K562 (cell line): ENCODE data around the gene NASP. TPM values are rescaled to one million over a fixed set of nuclear protein-coding genes. Genes with fewer than 3 reads are reported as not detected.
A peak's percentile ranks its signal among the peaks of the same experiment; 100 is the strongest.

Experiments
- CBX5 ChIP-seq: IDR thresholded peaks from 2 replicates; pipeline ENCODE4 v1.6.1; 2014; ENCODE audit warnings: low read depth, borderline replicate concordance
- CHCHD3 ChIP-seq: fragments of 250-450 bp; sonication (Bioruptor Pico); IDR thresholded peaks from 2 replicates; pipeline ENCODE4 v2.1.2; 2022; ENCODE audit warnings: mild to moderate bottlenecking
- E2F8 ChIP-seq: fragments of 450-650 bp; IDR thresholded peaks from 2 replicates; pipeline ENCODE4 v1.7.1; 2018; ENCODE audit warnings: mild to moderate bottlenecking, low read depth; ENCODE audit not compliant: partially characterized antibody
- ELF4 ChIP-seq: fragments of 450-650 bp; formaldehyde crosslinking; IDR thresholded peaks from 2 replicates; pipeline ENCODE4 v1.4.0; 2022; ENCODE audit warnings: missing genetic modification characterization
- ETS1 ChIP-seq: conservative IDR thresholded peaks from 2 replicates; pipeline ENCODE4 v1.6.1; 2011; ENCODE audit warnings: low read depth, mild to moderate bottlenecking, low read length; ENCODE audit not compliant: control insufficient read depth
- ETV6 ChIP-seq, 3 experiments: fragments of 150-350 bp in 1 of 3; sonication (generic) in 1 of 3; formaldehyde crosslinking in 1 of 3; IDR thresholded peaks; 2 replicates each; pipeline versions ENCODE4 v1.6.1 to v1.8.0; 2014 to 2022; ENCODE audit warnings: borderline replicate concordance in 2 of 3, low read depth in 2 of 3, antibody characterized with exemption in 1 of 3, low read length in 1 of 3, mild to moderate bottlenecking in 1 of 3, missing genetic modification reagents in 1 of 3
- GTF2F1 ChIP-seq: IDR thresholded peaks from 2 replicates; pipeline ENCODE4 v1.6.1; 2011; ENCODE audit warnings: low read depth, low read length, improper control_type of control experiment
- HCFC1 ChIP-seq: IDR thresholded peaks from 2 replicates; pipeline ENCODE4 v1.6.1; 2012; ENCODE audit warnings: low read depth, low read length, improper control_type of control experiment
- HNRNPL ChIP-seq: fragments of 200-400 bp; formaldehyde crosslinking; IDR thresholded peaks from 2 replicates; pipeline ENCODE4 v1.6.1; 2017; ENCODE audit warnings: low read depth, mild to moderate bottlenecking, low read length
- IFI16 ChIP-seq: fragments of 250-450 bp; sonication (Bioruptor Pico); IDR thresholded peaks from 2 replicates; pipeline ENCODE4 v2.1.2; 2022; ENCODE audit warnings: mild to moderate bottlenecking, inconsistent platforms
- MAFF ChIP-seq: IDR thresholded peaks from 2 replicates; pipeline ENCODE4 v1.6.1; 2012; ENCODE audit warnings: low read length, improper control_type of control experiment
- MCM7 ChIP-seq, 2 experiments: fragments of 450-650 bp; IDR thresholded peaks; 2 replicates each; pipeline ENCODE4 v1.6.1; 2016 to 2018
- NFXL1 ChIP-seq: fragments of 450-650 bp; formaldehyde crosslinking; IDR thresholded peaks from 2 replicates; pipeline ENCODE4 v1.4.0; 2021; ENCODE audit warnings: mild to moderate bottlenecking
- RBM17 ChIP-seq: fragments of 200-400 bp; formaldehyde crosslinking; IDR thresholded peaks from 2 replicates; pipeline ENCODE4 v1.6.1; 2017; ENCODE audit warnings: low read depth, mild to moderate bottlenecking, low read length, borderline replicate concordance
- TBL1XR1 ChIP-seq, 2 experiments: IDR thresholded peaks; 2 replicates each; pipeline ENCODE4 v1.6.1; 2012; ENCODE audit warnings: improper control_type of control experiment in 2 of 2, low read length in 2 of 2, mild to moderate bottlenecking in 1 of 2
- ZBTB5 ChIP-seq: fragments of 450-650 bp; IDR thresholded peaks from 2 replicates; pipeline ENCODE4 v1.6.1; 2017; ENCODE audit warnings: antibody characterized with exemption
- ZFP30 ChIP-seq: fragments of 250-450 bp; sonication (Bioruptor Pico); IDR thresholded peaks from 2 replicates; pipeline ENCODE4 v1.8.0; 2022; ENCODE audit warnings: moderate library complexity, mild to moderate bottlenecking, inconsistent platforms, borderline replicate concordance
- ZFPM2 ChIP-seq: fragments of 250-450 bp; sonication (Bioruptor Pico); IDR thresholded peaks from 2 replicates; pipeline ENCODE4 v1.5.1; 2022; ENCODE audit warnings: mild to moderate bottlenecking
- ZNF143 ChIP-seq: sonication (generic); formaldehyde crosslinking; IDR thresholded peaks from 2 replicates; pipeline ENCODE4 v1.9.0; 2022; ENCODE audit warnings: mild to moderate bottlenecking, missing genetic modification reagents
- polyA plus RNA-seq, 8 experiments: library from polyadenylated mRNA; depleted of rRNA in 4 of 8; stranded (reverse) in 5 of 8; unstranded in 3 of 8; fragments of >200 nt; fragmentation: Nextera tagmentation in 2 of 8; fragmentation: Illumina TruSeq in 1 of 8; extraction: Ambion mirVana in 2 of 8; extraction: Trizol in 1 of 8; gene quantifications; 2 replicates each; pipeline versions ENCODE4 v1.2.1 to v1.2.3, GENCODE V29; 2011 to 2014; ENCODE audit warnings: inconsistent platforms in 1 of 8, missing spikeins in 1 of 8
- total RNA-seq, 7 experiments: library from RNA; depleted of rRNA in 6 of 7; stranded (reverse); fragments of >200 nt in 6 of 7; fragmentation: Illumina TruSeq in 2 of 7; extraction: Trizol in 2 of 7; gene quantifications; 2 replicates each; pipeline versions ENCODE4 v1.2.1 to v1.2.3, GENCODE V29; 2011 to 2021; ENCODE audit warnings: low replicate concordance in 1 of 7
- TF ChIP-seq, protein P1 (sequence below): fragments of 450-650 bp; IDR thresholded peaks from 2 replicates; pipeline ENCODE4 v1.6.1; 2016; ENCODE audit warnings: missing biosample characterization, missing genetic modification characterization

NASP gene
- total and polyA plus RNA-seq, 9 of the 15 experiments (the other 6 are each of a cell fraction or from before 2014, with no cell fraction given): 199 to 578 (median 419) TPM

- TF ChIP-seq ZBTB5: no peak
- no peak for TF ChIP-seq MAFF
- peak; percentile 90 for TF ChIP-seq HNRNPL
- TF ChIP-seq HCFC1: peak; percentile 63; the same call in 1 of the 2 replicates
- TF ChIP-seq ZFP30 (CRISPR knock-in tag): no peak
- TF ChIP-seq IFI16 (CRISPR knock-in tag): no peak
- peak; percentile 37 for TF ChIP-seq E2F8
- TF ChIP-seq ZFPM2 (CRISPR knock-in tag): no peak
- TF ChIP-seq ETV6 (IDR thresholded peaks at IDR 0.05; ENCODE audit: borderline replicate concordance in 1 of 2, low read depth in 2 of 2, low read length in 1 of 2): 0 out of 4 replicates have a peak, but pooled peaks of 1 of the 2 experiments have one; percentile 60
- TF ChIP-seq ETV6 (CRISPR knock-in tag; IDR thresholded peaks at IDR 0.05; ENCODE audit: borderline replicate concordance): peak; percentile 77; the same call in 1 of the 2 replicates
- peak; percentile 87 for TF ChIP-seq ETS1
- no peak for TF ChIP-seq CHCHD3 (CRISPR knock-in tag)
- TF ChIP-seq, protein P1, sequence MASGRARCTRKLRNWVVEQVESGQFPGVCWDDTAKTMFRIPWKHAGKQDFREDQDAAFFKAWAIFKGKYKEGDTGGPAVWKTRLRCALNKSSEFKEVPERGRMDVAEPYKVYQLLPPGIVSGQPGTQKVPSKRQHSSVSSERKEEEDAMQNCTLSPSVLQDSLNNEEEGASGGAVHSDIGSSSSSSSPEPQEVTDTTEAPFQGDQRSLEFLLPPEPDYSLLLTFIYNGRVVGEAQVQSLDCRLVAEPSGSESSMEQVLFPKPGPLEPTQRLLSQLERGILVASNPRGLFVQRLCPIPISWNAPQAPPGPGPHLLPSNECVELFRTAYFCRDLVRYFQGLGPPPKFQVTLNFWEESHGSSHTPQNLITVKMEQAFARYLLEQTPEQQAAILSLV (tag): peak; percentile 49; the same call in 1 of the 2 replicates
- TF ChIP-seq GTF2F1: peak; percentile 91
- TF ChIP-seq ZNF143 (CRISPR knock-in tag): peak; percentile 82
- TF ChIP-seq RBM17: no peak
- TF ChIP-seq MCM7 (IDR thresholded peaks at IDR 0.05): no peak
- TF ChIP-seq CBX5: no peak; the same call in 1 of the 2 replicates
- TF ChIP-seq ELF4 (CRISPR knock-in tag): no peak; the same call in 1 of the 2 replicates
- no peak for TF ChIP-seq TBL1XR1 (IDR thresholded peaks at IDR 0.05; ENCODE audit: low read length in 2 of 2)
- no peak for TF ChIP-seq NFXL1 (CRISPR knock-in tag)
These were observed 33.2 kb upstream of the NASP start, which contains the start of gene AKR1A1 (continued) for GRCh38 chr1:45550401-45551351.
